A673 (cell line): ENCODE data around the gene SST.

Experiments used
- EZH2 ChIP-seq: fragments of 200-600 bp; sonication (generic); IDR thresholded peaks from 2 replicates; pipeline ENCODE4 v1.6.1; 2017; ENCODE audit warnings: borderline replicate concordance, low read depth, mild to moderate bottlenecking, mixed read lengths, antibody characterized with exemption, low read length; ENCODE audit not compliant: poor library complexity, severe bottlenecking
- TF ChIP-seq, protein P1 (sequence below): fragments of 300-800, 200-600 bp; sonication (generic); conservative IDR thresholded peaks from 2 replicates; pipeline ENCODE4 v1.5.1; 2017; ENCODE audit warnings: low read depth, mild to moderate bottlenecking, antibody characterized with exemption, low read length, moderate library complexity, mixed read lengths

DNA sequence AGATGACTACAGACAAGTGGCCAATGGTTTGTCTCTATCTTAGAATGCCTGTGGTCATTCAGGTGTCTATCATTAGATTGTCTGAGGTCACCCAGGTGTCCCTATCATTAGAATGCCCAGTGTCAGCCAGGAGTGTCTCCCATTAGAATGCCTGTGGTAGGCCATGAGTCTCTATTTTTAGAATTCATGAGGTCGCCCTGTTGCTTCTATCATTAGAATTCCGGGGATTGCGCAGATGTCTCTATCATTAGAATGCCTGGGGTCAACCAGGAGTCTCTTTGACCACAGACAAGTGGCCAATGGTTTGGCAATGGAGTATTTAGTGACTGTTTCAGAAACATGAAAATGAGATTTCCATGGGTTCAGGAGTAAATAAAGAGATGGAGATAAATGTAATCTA is 24.6 kb upstream of the SST start:
- TF ChIP-seq, protein P1, sequence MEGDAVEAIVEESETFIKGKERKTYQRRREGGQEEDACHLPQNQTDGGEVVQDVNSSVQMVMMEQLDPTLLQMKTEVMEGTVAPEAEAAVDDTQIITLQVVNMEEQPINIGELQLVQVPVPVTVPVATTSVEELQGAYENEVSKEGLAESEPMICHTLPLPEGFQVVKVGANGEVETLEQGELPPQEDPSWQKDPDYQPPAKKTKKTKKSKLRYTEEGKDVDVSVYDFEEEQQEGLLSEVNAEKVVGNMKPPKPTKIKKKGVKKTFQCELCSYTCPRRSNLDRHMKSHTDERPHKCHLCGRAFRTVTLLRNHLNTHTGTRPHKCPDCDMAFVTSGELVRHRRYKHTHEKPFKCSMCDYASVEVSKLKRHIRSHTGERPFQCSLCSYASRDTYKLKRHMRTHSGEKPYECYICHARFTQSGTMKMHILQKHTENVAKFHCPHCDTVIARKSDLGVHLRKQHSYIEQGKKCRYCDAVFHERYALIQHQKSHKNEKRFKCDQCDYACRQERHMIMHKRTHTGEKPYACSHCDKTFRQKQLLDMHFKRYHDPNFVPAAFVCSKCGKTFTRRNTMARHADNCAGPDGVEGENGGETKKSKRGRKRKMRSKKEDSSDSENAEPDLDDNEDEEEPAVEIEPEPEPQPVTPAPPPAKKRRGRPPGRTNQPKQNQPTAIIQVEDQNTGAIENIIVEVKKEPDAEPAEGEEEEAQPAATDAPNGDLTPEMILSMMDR: no peak
- TF ChIP-seq EZH2: no peak
